ENCODE data around the gene HIC1.
"Not testable (repeated sequence)": the region's sequence is repeated elsewhere in the genome, so short reads cannot be mapped to it uniquely, and the experiment has no call there.

HIC1 gene
- total RNA-seq: 6.9 to 69.6 (median 21.6) reads per million in 9 experiments

- Mint-ChIP-seq H3K4me1 (ENCODE audit: low read depth in 2 of 2) (peaks cover 23 to 27% of the 10 kb centered on the region in 2 donors), H3K27ac (peak within 1 kb of the TSS; percentile 76 to 84), H3K9me3 (no peaks in the 10 kb centered on the region), H3K4me3 (peak within 1 kb of the TSS; percentile 76 to 81), H3K27me3 (no peaks in the 10 kb centered on the region), H3K36me3 (ENCODE audit: insufficient read depth) (peaks cover 43% of the 10 kb centered on the region)
- ATAC-seq (replicated peaks) (peak; percentile 53), DNase-seq (peak; percentile 68 to 82 (median 79))
Measured at GRCh38 chr17:2054512-2055291, at the start of gene HIC1. HIC1 (plus strand) TSS chr17:2055103; CDS start chr17:2056691, 1,588 bp downstream.

DNA sequence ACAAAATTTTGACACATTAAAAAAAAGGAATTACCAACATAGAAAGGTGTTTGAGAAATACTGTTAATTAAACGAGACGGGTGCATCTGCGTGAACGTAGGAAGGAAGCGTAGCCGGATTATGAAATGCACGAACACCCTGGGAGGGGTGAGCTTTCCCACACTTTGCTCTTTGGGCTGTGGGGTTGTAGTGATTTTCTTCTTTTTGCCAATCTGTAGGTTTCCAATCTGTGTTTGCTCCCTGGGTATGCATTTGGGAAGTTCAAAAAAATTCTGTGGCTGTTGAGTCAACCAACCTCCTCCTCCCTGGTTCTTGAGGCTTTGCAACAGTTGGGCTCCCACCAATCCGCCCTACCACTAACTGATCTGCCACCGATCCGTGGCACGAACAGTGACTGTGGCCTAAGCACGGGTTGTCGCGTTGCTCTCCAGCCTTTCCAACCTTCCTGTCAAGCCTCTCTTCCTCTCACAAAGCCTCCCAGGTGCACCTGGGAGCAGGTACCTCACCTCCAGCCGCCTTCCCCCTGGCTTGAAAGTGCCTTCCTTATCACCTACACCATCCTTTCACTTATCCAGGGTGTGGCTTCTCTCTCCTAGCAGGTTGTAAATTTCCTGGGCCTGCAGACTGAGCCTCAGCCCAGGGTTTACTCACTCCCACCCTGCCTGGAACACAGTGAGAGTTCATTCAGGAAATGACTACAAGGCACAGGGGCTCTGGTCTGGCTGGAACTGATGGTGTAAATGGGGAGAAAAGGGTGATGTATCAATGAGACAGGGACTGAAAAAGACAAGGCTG lies 46.4 kb upstream of the HIC1 start:
- ATAC-seq (replicated peaks) (no peak), DNase-seq (no peak)
- Mint-ChIP-seq H3K27me3 (peaks cover 17 to 24% of the 10 kb centered on the region in 2 donors), H3K4me1 (ENCODE audit: low read depth in 2 of 2) (no peaks in the 10 kb centered on the region), H3K4me3 (no peak overlapping the region), H3K36me3 (ENCODE audit: insufficient read depth) (no peaks in the 10 kb centered on the region), H3K9me3 (no peaks in the 10 kb centered on the region), H3K27ac (no peak overlapping the region)

DNA sequence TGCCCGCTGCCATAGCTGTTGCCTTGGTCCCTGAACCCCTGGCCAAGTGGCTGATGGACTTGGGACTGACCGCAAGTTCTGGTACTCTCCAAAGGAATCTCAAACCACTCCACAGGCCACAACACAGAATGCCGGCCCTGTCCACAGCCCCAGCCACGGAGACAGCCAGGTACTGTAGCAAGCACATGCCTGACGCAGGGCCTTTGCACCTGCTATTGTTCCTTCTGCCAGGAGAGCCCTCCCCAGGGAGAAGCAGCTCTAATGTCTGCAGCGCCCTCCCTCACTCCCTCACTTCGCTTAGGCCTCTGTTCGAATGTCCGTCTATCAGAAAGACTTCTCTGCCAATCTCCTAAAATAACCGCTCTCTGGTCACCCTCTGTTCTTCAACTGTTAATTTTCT lies 45.2 kb upstream of the HIC1 start:
- no peaks in the 10 kb centered on the region for H3K36me3 Mint-ChIP-seq (ENCODE audit: insufficient read depth)
- no peak for DNase-seq
- H3K4me3 Mint-ChIP-seq: no peak overlapping the region
- H3K4me1 Mint-ChIP-seq (ENCODE audit: low read depth in 2 of 2): no peaks in the 10 kb centered on the region
- no peaks in the 10 kb centered on the region for H3K9me3 Mint-ChIP-seq
- peaks cover 21 to 35% of the 10 kb centered on the region in 2 donors for H3K27me3 Mint-ChIP-seq
- no peak overlapping the region for H3K27ac Mint-ChIP-seq
- no peak for ATAC-seq (replicated peaks)

- no peak overlapping the region for H3K4me3 Mint-ChIP-seq
- peaks cover 33 to 46% of the 10 kb centered on the region in 2 donors for H3K27me3 Mint-ChIP-seq
- no peaks in the 10 kb centered on the region for H3K9me3 Mint-ChIP-seq
- H3K4me1 Mint-ChIP-seq (ENCODE audit: low read depth in 2 of 2): no peaks in the 10 kb centered on the region
- DNase-seq (no peak), ATAC-seq (replicated peaks) (no peak)
- H3K27ac Mint-ChIP-seq: peak overlapping the region in 1 of 2 donors; percentile 25
- no peaks in the 10 kb centered on the region for H3K36me3 Mint-ChIP-seq (ENCODE audit: insufficient read depth)
Measured at GRCh38 chr17:2011411-2012371, 43.2 kb upstream of the HIC1 start.

DNA sequence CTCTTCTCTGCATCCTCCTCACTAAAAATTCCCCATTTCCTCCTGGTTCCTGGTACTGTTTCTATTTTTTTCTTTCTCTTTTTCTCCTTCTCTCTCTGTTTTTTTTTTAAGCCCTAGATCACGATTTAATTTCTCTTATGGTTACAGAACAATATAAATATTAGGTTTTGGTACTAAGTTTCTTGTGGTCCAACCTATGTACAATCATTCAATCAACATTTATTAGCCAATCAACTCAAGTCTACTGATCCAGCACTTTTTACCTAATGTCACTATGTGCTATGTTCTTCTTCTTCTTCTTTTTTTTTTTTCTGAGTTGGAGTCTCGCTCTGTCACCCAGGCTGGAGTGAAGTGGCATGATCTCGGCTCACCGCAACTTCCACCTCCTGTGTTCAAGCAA lies 42.4 kb upstream of the HIC1 start:
- Mint-ChIP-seq H3K4me3 (no peak overlapping the region), H3K27ac (no peak overlapping the region), H3K27me3 (peaks cover 41 to 48% of the 10 kb centered on the region in 2 donors), H3K9me3 (no peaks in the 10 kb centered on the region), H3K4me1 (ENCODE audit: low read depth in 2 of 2) (no peaks in the 10 kb centered on the region), H3K36me3 (ENCODE audit: insufficient read depth) (no peaks in the 10 kb centered on the region)
- DNase-seq (no peak), ATAC-seq (replicated peaks) (no peak)

DNA sequence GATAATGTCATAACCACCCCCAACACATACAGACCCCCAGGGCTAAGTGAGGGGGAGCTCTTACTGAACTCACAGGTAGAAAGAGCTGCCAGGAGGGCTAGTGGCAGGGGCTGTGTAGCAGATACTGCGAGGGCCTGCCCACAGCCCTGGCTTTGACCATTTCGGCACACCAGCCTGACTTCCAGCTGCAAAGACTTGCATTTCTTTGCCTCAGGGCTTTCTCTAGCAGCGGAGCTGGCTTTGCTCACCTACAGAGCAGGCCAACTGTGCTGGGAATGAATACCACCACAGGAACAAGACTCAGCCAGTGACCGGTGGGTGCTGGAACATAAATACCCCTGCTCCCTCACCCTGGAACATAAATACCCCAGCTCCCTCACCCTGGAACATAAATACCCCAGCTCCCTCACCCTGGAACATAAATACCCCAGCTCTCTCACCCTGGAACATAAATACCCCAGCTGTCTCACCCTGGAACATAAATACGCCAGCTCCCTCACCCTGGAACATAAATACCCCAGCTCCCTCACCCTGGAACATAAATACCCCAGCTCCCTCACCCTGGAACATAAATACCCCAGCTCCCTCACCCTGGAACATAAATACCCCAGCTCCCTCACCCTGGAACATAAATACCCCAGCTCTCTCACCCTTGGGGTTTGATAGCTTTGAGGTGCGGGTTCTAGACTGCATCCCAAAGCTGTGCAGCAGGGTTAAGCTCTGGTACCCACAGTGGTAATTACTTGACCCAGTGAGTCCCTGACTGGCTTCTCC lies 41.5 kb upstream of the HIC1 start:
- H3K36me3 Mint-ChIP-seq (ENCODE audit: insufficient read depth); ATAC-seq (replicated peaks); DNase-seq; H3K9me3 Mint-ChIP-seq; H3K27ac Mint-ChIP-seq; H3K4me1 Mint-ChIP-seq (ENCODE audit: low read depth in 2 of 2); H3K4me3 Mint-ChIP-seq: not testable (repeated sequence)
- H3K27me3 Mint-ChIP-seq: peaks cover 50 to 57% of the 10 kb centered on the region in 2 donors

GRCh38 chr17:2013994-2014317 lies 40.9 kb upstream of the HIC1 start:
- no peaks in the 10 kb centered on the region for H3K9me3 Mint-ChIP-seq
- peaks cover 55 to 63% of the 10 kb centered on the region in 2 donors for H3K27me3 Mint-ChIP-seq
- no peaks in the 10 kb centered on the region for H3K36me3 Mint-ChIP-seq (ENCODE audit: insufficient read depth)
- H3K4me1 Mint-ChIP-seq (ENCODE audit: low read depth in 2 of 2): peaks cover 0 to 2% of the 10 kb centered on the region in 2 donors
- ATAC-seq (replicated peaks): no peak
- no peak overlapping the region for H3K4me3 Mint-ChIP-seq
- DNase-seq: no peak
- no peak overlapping the region for H3K27ac Mint-ChIP-seq

DNA sequence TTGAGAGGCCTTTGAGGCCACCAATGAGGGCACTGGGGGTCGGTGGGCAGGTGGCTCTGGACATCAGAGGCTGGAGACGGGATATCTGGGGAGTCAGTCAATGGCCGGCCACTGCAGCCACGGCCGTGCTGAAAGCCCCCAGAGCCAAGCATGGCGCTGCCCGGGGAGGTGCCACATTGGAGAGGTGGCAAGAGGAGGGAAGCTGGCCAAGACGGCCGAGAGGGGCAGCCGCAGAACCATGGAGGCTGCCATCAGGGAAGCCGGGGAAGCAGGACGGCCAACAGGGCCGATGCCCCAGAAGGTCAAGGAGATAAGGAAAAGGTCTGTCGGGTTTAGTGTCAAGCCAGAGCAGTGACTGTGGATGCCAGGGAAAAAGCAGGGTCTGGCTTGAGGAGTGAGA lies 39.6 kb upstream of the HIC1 start:
- Mint-ChIP-seq H3K9me3 (no peaks in the 10 kb centered on the region), H3K27ac (no peak overlapping the region), H3K4me1 (ENCODE audit: low read depth in 2 of 2) (peaks cover 0 to 2% of the 10 kb centered on the region in 2 donors), H3K4me3 (no peak overlapping the region), H3K36me3 (ENCODE audit: insufficient read depth) (no peaks in the 10 kb centered on the region), H3K27me3 (peaks cover 67 to 77% of the 10 kb centered on the region in 2 donors)
- DNase-seq (no peak), ATAC-seq (replicated peaks) (no peak)

GRCh38 chr17:2016494-2016893 lies 38.4 kb upstream of the HIC1 start:
- Mint-ChIP-seq H3K36me3 (ENCODE audit: insufficient read depth) (no peaks in the 10 kb centered on the region), H3K9me3 (no peaks in the 10 kb centered on the region), H3K4me3 (no peak overlapping the region), H3K27ac (no peak overlapping the region), H3K4me1 (ENCODE audit: low read depth in 2 of 2) (peaks cover 0 to 6% of the 10 kb centered on the region in 2 donors), H3K27me3 (peaks cover 67 to 76% of the 10 kb centered on the region in 2 donors)
- no peak for DNase-seq
- no peak for ATAC-seq (replicated peaks)

- H3K27ac Mint-ChIP-seq: no peak overlapping the region
Measured at GRCh38 chr17:2017274-2017941, 37.5 kb upstream of the HIC1 start.

DNA sequence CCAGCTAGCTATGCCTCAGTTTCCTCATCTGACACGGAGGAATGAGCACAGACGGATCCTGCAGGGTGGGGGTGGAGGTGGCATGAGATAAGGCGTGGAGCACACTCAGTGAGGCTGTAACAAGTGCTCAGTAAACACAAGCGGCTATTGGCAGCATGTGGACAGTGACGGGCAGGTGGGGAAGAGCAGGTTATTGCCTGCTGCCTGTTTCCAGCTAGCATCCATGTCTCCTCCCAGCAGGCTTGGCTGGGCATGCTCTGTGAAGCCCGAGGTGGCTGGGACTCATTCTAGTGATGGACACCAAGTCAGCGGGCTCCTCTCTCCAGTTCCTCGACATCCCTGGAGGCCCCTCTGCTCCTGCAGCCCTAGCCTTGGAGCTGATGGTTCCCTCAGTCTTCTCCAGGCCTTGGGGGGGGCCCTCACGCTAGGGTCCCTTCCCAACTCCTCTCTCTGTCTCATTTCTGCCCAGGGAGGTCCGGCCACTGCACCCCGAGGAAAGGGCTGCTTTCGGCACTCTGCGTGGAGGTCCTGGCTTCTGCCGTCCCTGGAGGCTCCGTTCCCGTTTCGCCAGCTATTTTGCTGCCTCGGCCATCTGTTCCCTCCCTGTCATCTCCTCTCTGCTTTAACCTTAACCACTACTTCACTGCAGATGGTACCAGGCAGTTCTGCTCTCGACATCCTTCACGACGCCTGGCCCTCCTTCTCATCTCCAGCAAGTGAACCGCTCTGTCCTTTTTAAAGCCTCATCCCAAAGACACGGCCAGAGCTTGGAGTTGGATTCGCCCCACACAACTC lies 36.0 kb upstream of the HIC1 start:
- ATAC-seq (replicated peaks): no peak
- Mint-ChIP-seq H3K27me3 (peaks cover 50 to 56% of the 10 kb centered on the region in 2 donors), H3K27ac (peak overlapping the region in 1 of 2 donors; percentile 18), H3K4me3 (no peak overlapping the region), H3K4me1 (ENCODE audit: low read depth in 2 of 2) (peaks cover 0 to 8% of the 10 kb centered on the region in 2 donors), H3K36me3 (ENCODE audit: insufficient read depth) (peaks cover 3% of the 10 kb centered on the region), H3K9me3 (no peaks in the 10 kb centered on the region)
- DNase-seq: no peak

More at GRCh38 chr17:2017274-2017941, 37.5 kb upstream of the HIC1 start:
- DNase-seq (no peak), ATAC-seq (replicated peaks) (no peak)
- H3K9me3 Mint-ChIP-seq: no peaks in the 10 kb centered on the region
- peaks cover 58 to 67% of the 10 kb centered on the region in 2 donors for H3K27me3 Mint-ChIP-seq
- no peaks in the 10 kb centered on the region for H3K36me3 Mint-ChIP-seq (ENCODE audit: insufficient read depth)
- peaks cover 0 to 6% of the 10 kb centered on the region in 2 donors for H3K4me1 Mint-ChIP-seq (ENCODE audit: low read depth in 2 of 2)
- H3K4me3 Mint-ChIP-seq: peak overlapping the region in 1 of 2 donors; percentile 13
